HepG2 (cell line): ENCODE results near the gene EXOC6B. TPM values are rescaled to one million over a fixed set of nuclear protein-coding genes. Genes with fewer than 3 reads are reported as not detected.

Source experiments
- ATAC-seq: fragments of 200-7000 bp; cut with Tn5 transposase; 3 replicates; pipeline ENCODE4 v1.9.1; 2020; ENCODE audit warnings: mild to moderate bottlenecking, moderate library complexity
- BruUV-seq: library from RNA; stranded (reverse); fragments of 400-500 nt; replicated peaks from 2 replicates; lab custom pipeline; 2021; lab: Mats Ljungman, UMichigan
- CTCF ChIA-PET: fragments of 300-600 bp; formaldehyde crosslinking; extraction: SDS; loops from one replicate; lab custom pipeline; 2021; ENCODE audit warnings: low total read pairs, inconsistent platforms, low intra/inter-chr PET ratio; lab: Yijun Ruan, JAX
- POLR2A ChIA-PET: fragments of 350-600 bp; sonication (Branson Sonifier 250); formaldehyde crosslinking; loops from one replicate; lab custom pipeline; 2020; ENCODE audit warnings: antibody characterized with exemption, inconsistent platforms; lab: Yijun Ruan, JAX
- DNase-seq: peaks from one replicate; pipeline ENCODE4 v3.0.0-alpha.2; 2015; ENCODE audit warnings: low spot score
- FAIRE-seq: peaks from 3 replicates; lab custom pipeline; 2011; peaks lifted over from hg19 to GRCh38; lab: Jason Lieb, UNC
- H2AFZ ChIP-seq: one replicate; pipeline ENCODE4 v1.6.1; 2011; ENCODE audit warnings: low read length, inconsistent platforms
- H3K27ac ChIP-seq: fragments of 300-600 bp; 3 replicates; pipeline ENCODE4 v1.8.0; 2011; ENCODE audit warnings: mixed run types, mild to moderate bottlenecking, mixed read lengths, low read length, inconsistent platforms; ENCODE audit not compliant: insufficient read depth; ENCODE audit errors: extremely low read length
- H3K27me3 ChIP-seq, 2 experiments: fragments of 200-600 bp in 1 of 2; 2 replicates in 1 of 2; 3 replicates in 1 of 2; pipeline versions ENCODE4 v1.6.0 to v1.8.0; 2011; ENCODE audit warnings: low read length in 2 of 2, mild to moderate bottlenecking in 2 of 2, moderate library complexity in 2 of 2, inconsistent platforms in 1 of 2; ENCODE audit not compliant: insufficient read depth in 2 of 2, control insufficient read depth in 1 of 2
- H3K36me3 ChIP-seq, 2 experiments: fragments of 200-600 bp in 1 of 2; replicated peaks in 1 of 2; 2 replicates in 1 of 2; 3 replicates in 1 of 2; pipeline versions ENCODE4 v1.5.1 to v1.8.0; 2011; ENCODE audit warnings: low read length in 2 of 2, inconsistent platforms in 1 of 2; ENCODE audit not compliant: insufficient read depth in 2 of 2, control insufficient read depth in 1 of 2
- H3K4me1 ChIP-seq: 2 replicates; pipeline ENCODE4 v1.5.1; 2012; ENCODE audit warnings: low read length, inconsistent platforms; ENCODE audit not compliant: insufficient read depth
- H3K4me2 ChIP-seq: 2 replicates; pipeline ENCODE4 v1.6.0; 2011; ENCODE audit warnings: low read depth, low read length, inconsistent platforms
- H3K4me3 ChIP-seq, 3 experiments: fragments of 200-600 bp in 1 of 3; sonication (generic), shearing (Covaris generic) in 1 of 3; replicated peaks in 1 of 3; 2 replicates each; pipeline ENCODE4 v1.5.1; 2011 to 2016; ENCODE audit warnings: low read length in 3 of 3, inconsistent platforms in 2 of 3, low read depth in 2 of 3, mild to moderate bottlenecking in 2 of 3, control low read depth in 1 of 3, mixed read lengths in 1 of 3; ENCODE audit not compliant: insufficient read depth in 1 of 3
- H3K79me2 ChIP-seq: one replicate; pipeline ENCODE4 v1.6.1; 2011; ENCODE audit warnings: low read length, inconsistent platforms; ENCODE audit not compliant: insufficient read depth
- H3K9ac ChIP-seq: 2 replicates; pipeline ENCODE4 v1.6.0; 2011; ENCODE audit warnings: mild to moderate bottlenecking, low read depth, low read length, inconsistent platforms; ENCODE audit not compliant: insufficient read depth
- H3K9me3 ChIP-seq: 2 replicates; pipeline ENCODE4 v1.5.1; 2012; ENCODE audit warnings: mild to moderate bottlenecking, low read length
- H4K20me1 ChIP-seq: 2 replicates; pipeline ENCODE4 v1.6.0; 2011; ENCODE audit warnings: inconsistent platforms, mild to moderate bottlenecking, low read length, moderate library complexity; ENCODE audit not compliant: insufficient read depth
- ARNTL ChIP-seq: sonication (generic); formaldehyde crosslinking; IDR thresholded peaks from 2 replicates; pipeline ENCODE4 v1.4.0; 2020; ENCODE audit warnings: mild to moderate bottlenecking, missing genetic modification reagents
- JDP2 ChIP-seq: sonication (generic); formaldehyde crosslinking; IDR thresholded peaks from 2 replicates; pipeline ENCODE4 v1.8.1; 2022; ENCODE audit warnings: missing genetic modification reagents, borderline replicate concordance
- KAT7 ChIP-seq: IDR thresholded peaks from 2 replicates; pipeline ENCODE4 v1.6.1; 2018; ENCODE audit warnings: borderline replicate concordance, missing compliant biosample characterization
- NFE2 ChIP-seq: sonication (generic); formaldehyde crosslinking; IDR thresholded peaks from 2 replicates; pipeline ENCODE4 v1.4.0; 2020; ENCODE audit warnings: missing genetic modification reagents
- PLSCR1 ChIP-seq: sonication (generic); formaldehyde crosslinking; IDR thresholded peaks from 2 replicates; pipeline ENCODE4 v1.5.0; 2020; ENCODE audit warnings: missing genetic modification reagents, mild to moderate bottlenecking, borderline replicate concordance
- PTBP1 ChIP-seq: fragments of 200-400 bp; formaldehyde crosslinking; IDR thresholded peaks from 2 replicates; pipeline ENCODE4 v1.6.1; 2018; ENCODE audit warnings: low read length, low read depth; ENCODE audit not compliant: poor library complexity, severe bottlenecking
- SP140L ChIP-seq: sonication (generic); formaldehyde crosslinking; IDR thresholded peaks from 2 replicates; pipeline ENCODE4 v1.4.0; 2020; ENCODE audit warnings: missing genetic modification reagents, borderline replicate concordance
- TEF ChIP-seq: sonication (generic); formaldehyde crosslinking; IDR thresholded peaks from 2 replicates; pipeline ENCODE4 v1.5.0; 2020; ENCODE audit warnings: missing genetic modification reagents
- ZBTB39 ChIP-seq: sonication (generic); formaldehyde crosslinking; IDR thresholded peaks from 2 replicates; pipeline ENCODE4 v1.5.0; 2020; ENCODE audit warnings: missing genetic modification reagents
- ZBTB7B ChIP-seq: sonication (generic); formaldehyde crosslinking; IDR thresholded peaks from 2 replicates; pipeline ENCODE4 v1.4.0; 2020; ENCODE audit warnings: missing genetic modification reagents
- ZMAT3 ChIP-seq: sonication (generic); formaldehyde crosslinking; conservative IDR thresholded peaks from 2 replicates; pipeline ENCODE4 v1.7.0; 2021; ENCODE audit warnings: missing genetic modification reagents
- ZNF292 ChIP-seq: sonication (generic); formaldehyde crosslinking; IDR thresholded peaks from 2 replicates; pipeline ENCODE4 v1.8.1; 2022; ENCODE audit warnings: mild to moderate bottlenecking, low read depth, missing genetic modification reagents, borderline replicate concordance
- ZNF615 ChIP-seq: sonication (generic); formaldehyde crosslinking; IDR thresholded peaks from 2 replicates; pipeline ENCODE4 v1.5.0; 2020; ENCODE audit warnings: mild to moderate bottlenecking, missing genetic modification reagents, borderline replicate concordance
- ZNF784 ChIP-seq: sonication (generic); formaldehyde crosslinking; IDR thresholded peaks from 2 replicates; pipeline ENCODE4 v1.5.1; 2020; ENCODE audit warnings: missing genetic modification reagents, mild to moderate bottlenecking, borderline replicate concordance
- ZSCAN21 ChIP-seq: sonication (generic); formaldehyde crosslinking; IDR thresholded peaks from 2 replicates; pipeline ENCODE4 v1.8.0; 2022; ENCODE audit warnings: mild to moderate bottlenecking, missing genetic modification reagents, moderate library complexity, borderline replicate concordance
- WGBS: methylation state at CpG from one replicate; pipeline ENCODE4 v1.1.6; 2017; ENCODE audit warnings: low lambda C conversion rate; 5-methylcytosine and 5-hydroxymethylcytosine counted together
- in situ Hi-C: cut with HindIII; loops from 2 replicates; pipeline ENCODE4 v1.10.0; 2017; ENCODE audit warnings: low pct_unique_long_range_greater_than_20kb; ENCODE audit not compliant: extremely low pct_ligation_motif_present
- intact Hi-C: fragments of 100-400 bp; cut with micrococcal nuclease; formaldehyde crosslinking; loops from one replicate; pipeline ENCODE4 v1.10.0; 2022; ENCODE audit not compliant: unreplicated experiment
- polyA plus RNA-seq, 8 experiments: library from polyadenylated mRNA; depleted of rRNA in 3 of 8; stranded (reverse) in 7 of 8; unstranded in 1 of 8; fragments of >200 nt; fragmentation: Illumina TruSeq in 4 of 8; extraction: Trizol in 4 of 8; gene quantifications; 2 replicates each; pipeline versions ENCODE4 v1.2.1 to v1.2.3, GENCODE V29; 2011 to 2016; ENCODE audit warnings: low read depth in 4 of 8, missing spikeins in 1 of 8, mixed read lengths in 1 of 8; ENCODE audit not compliant: insufficient read depth in 1 of 8
- total RNA-seq, 5 experiments: library from RNA; depleted of rRNA; stranded (reverse); fragments of >200 nt; fragmentation: Illumina TruSeq; extraction: Trizol; gene quantifications; 2 replicates each; pipeline ENCODE4 v1.2.3, GENCODE V29; 2016; ENCODE audit warnings: low read depth in 1 of 5

Gene EXOC6B
- total and polyA plus RNA-seq, 2 of the 13 experiments (the other 11 are each of a cell fraction or from before 2014, with no cell fraction given): 9.1 to 15.9 TPM

GRCh38 chr2:72678024-72678423 lies 147.8 kb downstream of the EXOC6B start:
- Histone ChIP-seq H3K9me3 (no peaks in the 10 kb centered on the region), H2AFZ (no peak overlapping the region), H4K20me1 (no peaks in the 10 kb centered on the region), H3K4me1 (peaks cover 62% of the 10 kb centered on the region), H3K27me3 (no peaks in the 10 kb centered on the region), H3K27ac (no peak overlapping the region), H3K36me3 (no peaks in the 10 kb centered on the region; a peak in 1 of 5 replicates), H3K4me2 (no peak overlapping the region), H3K79me2 (no peaks in the 10 kb centered on the region), H3K4me3 (no peak overlapping the region), H3K9ac (no peak overlapping the region)
- BruUV-seq: no TSS peak
- ChIA-PET CTCF (no interaction called here), POLR2A (no interaction called here)
- FAIRE-seq: no peak
- intact Hi-C loops: loop anchor here (5.0 kb wide), 1 partner anchor 34 kb away; no protein-coding TSS in a partner anchor
- no peak for DNase-seq
- in situ Hi-C loops: no loop called here
- no peak for ATAC-seq
- TF ChIP-seq ZNF292 (CRISPR knock-in tag): no peak
- no peak for TF ChIP-seq NFE2
- TF ChIP-seq TEF (CRISPR knock-in tag): no peak
- no peak for TF ChIP-seq ZBTB7B (CRISPR knock-in tag)
- TF ChIP-seq ZNF615 (CRISPR knock-in tag): no peak
- TF ChIP-seq PTBP1: no peak
- TF ChIP-seq ZBTB39 (CRISPR knock-in tag): no peak
- TF ChIP-seq KAT7 (CRISPR knock-in tag): no peak
- no peak for TF ChIP-seq SP140L (CRISPR knock-in tag)
- TF ChIP-seq JDP2 (CRISPR knock-in tag): no peak
- no peak for TF ChIP-seq ZNF784 (CRISPR knock-in tag)
- no peak for TF ChIP-seq ZMAT3 (CRISPR knock-in tag)
- TF ChIP-seq PLSCR1 (CRISPR knock-in tag): no peak
- TF ChIP-seq ARNTL (CRISPR knock-in tag): no peak
- TF ChIP-seq ZSCAN21 (CRISPR knock-in tag): no peak
- WGBS: 94% methylated on average over 2 of the region's 2 CpGs
